ENCODE data around the gene MRPL52. TPM values are rescaled to one million over a fixed set of nuclear protein-coding genes. Genes with fewer than 3 reads are reported as not detected.
A peak's percentile ranks its signal among the peaks of the same experiment; 100 is the strongest.

The MRPL52 gene
- total and polyA plus RNA-seq, 2 of the 13 experiments (the other 11 are each of a cell fraction or from before 2014, with no cell fraction given), result 118 to 329 TPM

DNA sequence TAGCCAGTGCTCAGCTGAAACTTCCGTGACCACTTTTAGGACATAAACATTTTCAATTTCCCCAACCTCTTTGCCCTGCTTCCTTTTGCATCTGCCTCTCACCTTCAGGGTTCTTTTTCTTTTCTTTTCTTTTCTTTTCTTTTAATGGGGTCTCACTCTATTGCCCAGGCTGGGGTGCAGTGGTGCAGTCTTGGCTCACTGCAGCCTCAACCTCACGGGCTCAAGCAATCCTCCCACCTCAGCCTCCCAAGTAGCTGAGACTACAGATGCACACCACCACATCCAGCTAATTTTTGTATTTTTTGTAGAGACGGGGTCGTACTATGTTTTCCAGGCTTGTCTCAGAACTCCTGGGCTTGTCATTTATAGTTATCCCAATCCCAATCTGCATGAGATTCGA, 37.2 kb downstream of the MRPL52 start:
- POLR2A ChIA-PET, result no interaction called here
- intact Hi-C loops (cut with micrococcal nuclease; ENCODE audit: unreplicated experiment) (no loop called here), in situ Hi-C loops (cut with HindIII; ENCODE audit: extremely low pct_ligation_motif_present, low pct_unique_long_range_greater_than_20kb) (no loop called here)
- H3K4me1 ChIP-seq (ENCODE audit: insufficient read depth, low read length), result peaks cover 34% of the 10 kb centered on the region
- no peak overlapping the region for H3K4me2 ChIP-seq (ENCODE audit: low read depth, low read length)
- H3K79me2 ChIP-seq (ENCODE audit: insufficient read depth, low read length), result no peaks in the 10 kb centered on the region
- TF ChIP-seq ZNF121 (CRISPR knock-in tag; IDR thresholded peaks at IDR 0.05), result peak; percentile 19; the same call in 1 of the 2 replicates
- no peak for TF ChIP-seq THAP11 (CRISPR knock-in tag; IDR thresholded peaks at IDR 0.05)
- TF ChIP-seq ZNF770 (CRISPR knock-in tag; IDR thresholded peaks at IDR 0.05), result 0 out of 2 replicates have a peak, but pooled peaks have one; percentile 16
- 58% methylated on average over 5 of the region's 5 CpGs for WGBS (ENCODE audit: low lambda C conversion rate)
- DNase-seq (ENCODE audit: low spot score) (no peak), FAIRE-seq (no peak), ATAC-seq (no peak)
- CTCF ChIA-PET (ENCODE audit: low intra/inter-chr PET ratio, low total read pairs), result no interaction called here
- no peaks in the 10 kb centered on the region for H4K20me1 ChIP-seq (ENCODE audit: insufficient read depth, low read length)
- H2AFZ ChIP-seq (ENCODE audit: low read length), result no peak overlapping the region
- no peaks in the 10 kb centered on the region for H3K36me3 ChIP-seq (replicated peaks in 1 of 2; ENCODE audit: control insufficient read depth in 1 of 2, insufficient read depth in 2 of 2, low read length in 2 of 2)
- H3K27me3 ChIP-seq (ENCODE audit: control insufficient read depth in 1 of 2, insufficient read depth in 2 of 2, low read length in 2 of 2), result no peaks in the 10 kb centered on the region; a peak in 1 of 5 replicates
- no peaks in the 10 kb centered on the region for H3K9me3 ChIP-seq (ENCODE audit: low read length)
- no TSS peak for BruUV-seq (replicated peaks)
- no peak overlapping the region for H3K27ac ChIP-seq (ENCODE audit: extremely low read length, insufficient read depth, low read length)
- H3K4me3 ChIP-seq (replicated peaks in 1 of 3; ENCODE audit: insufficient read depth in 1 of 3, low read depth in 2 of 3, low read length in 3 of 3), result no peak overlapping the region
- no peak overlapping the region for H3K9ac ChIP-seq (ENCODE audit: insufficient read depth, low read depth, low read length)

DNA sequence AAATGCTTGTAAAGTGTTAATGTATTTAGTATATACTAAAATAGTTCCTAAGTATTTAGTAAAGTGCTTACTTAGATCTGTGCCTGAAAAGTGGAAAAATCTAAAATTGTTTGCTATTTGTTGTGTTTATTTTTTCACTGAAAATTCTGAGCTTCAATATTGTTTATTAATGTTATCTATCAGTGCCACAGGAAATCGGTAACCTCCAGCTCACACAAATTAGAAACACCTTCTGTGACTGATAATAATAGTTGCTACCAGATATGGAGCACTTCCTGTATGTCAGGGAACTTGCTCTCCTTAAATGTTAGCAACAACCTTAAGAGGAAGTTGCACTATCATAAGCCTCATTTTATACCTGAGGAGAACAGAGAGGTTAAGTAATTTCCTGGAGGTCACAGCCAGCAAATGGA, 41.1 kb downstream of the MRPL52 start:
- H2AFZ ChIP-seq (ENCODE audit: low read length), result peak overlapping the region; percentile 49
- H3K9me3 ChIP-seq (ENCODE audit: low read length), result no peaks in the 10 kb centered on the region
- H3K9ac ChIP-seq (ENCODE audit: insufficient read depth, low read depth, low read length), result peak overlapping the region; percentile 76
- POLR2A ChIA-PET, result interaction anchor here (0.8 to 4.4 kb wide), 34 partner anchors 9 to 1244 kb away, joined by 3 to 53 read pairs (median 6); partner anchors contain the start of genes ACIN1, AJUBA, C14orf119 and DAD1
- BruUV-seq (replicated peaks), result no TSS peak
- no peaks in the 10 kb centered on the region; a peak in 1 of 5 replicates for H3K27me3 ChIP-seq (ENCODE audit: control insufficient read depth in 1 of 2, insufficient read depth in 2 of 2, low read length in 2 of 2)
- peak overlapping the region; percentile 95 for H3K4me2 ChIP-seq (ENCODE audit: low read depth, low read length)
- peaks cover 7 to 11% of the 10 kb centered on the region in 2 experiments; a peak in 4 of 5 replicates for H3K36me3 ChIP-seq (replicated peaks in 1 of 2; ENCODE audit: control insufficient read depth in 1 of 2, insufficient read depth in 2 of 2, low read length in 2 of 2)
- no peaks in the 10 kb centered on the region for H3K79me2 ChIP-seq (ENCODE audit: insufficient read depth, low read length)
- CTCF ChIA-PET (ENCODE audit: low intra/inter-chr PET ratio, low total read pairs), result interaction anchor here (2.6 to 3.1 kb wide), 2 partner anchors 18 to 30 kb away, joined by 11 to 46 read pairs; no protein-coding TSS in a partner anchor
- no peaks in the 10 kb centered on the region for H4K20me1 ChIP-seq (ENCODE audit: insufficient read depth, low read length)
- H3K4me1 ChIP-seq (ENCODE audit: insufficient read depth, low read length), result peaks cover 35% of the 10 kb centered on the region
- intact Hi-C loops (cut with micrococcal nuclease; ENCODE audit: unreplicated experiment) (loop anchor here (1.0 to 5.0 kb wide), 5 partner anchors 18 to 111 kb away; partner anchors contain the start of genes AJUBA, OXA1L and PRMT5), in situ Hi-C loops (cut with HindIII; ENCODE audit: extremely low pct_ligation_motif_present, low pct_unique_long_range_greater_than_20kb) (no loop called here)
- H3K27ac ChIP-seq (ENCODE audit: extremely low read length, insufficient read depth, low read length), result peak overlapping the region; percentile 85
- 0% methylated on average over 1 of the region's 1 CpG for WGBS (ENCODE audit: low lambda C conversion rate)
- peak overlapping the region; percentile 66 to 93 (median 82) for H3K4me3 ChIP-seq (replicated peaks in 1 of 3; ENCODE audit: insufficient read depth in 1 of 3, low read depth in 2 of 3, low read length in 3 of 3)
- ATAC-seq (peak; percentile 0; the same call in 1 of the 3 replicates), FAIRE-seq (no peak), DNase-seq (ENCODE audit: low spot score) (no peak)
- no peak for TF ChIP-seq ZFP90 (CRISPR knock-in tag; IDR thresholded peaks at IDR 0.05; ENCODE audit: borderline replicate concordance)
- TF ChIP-seq, protein P1, sequence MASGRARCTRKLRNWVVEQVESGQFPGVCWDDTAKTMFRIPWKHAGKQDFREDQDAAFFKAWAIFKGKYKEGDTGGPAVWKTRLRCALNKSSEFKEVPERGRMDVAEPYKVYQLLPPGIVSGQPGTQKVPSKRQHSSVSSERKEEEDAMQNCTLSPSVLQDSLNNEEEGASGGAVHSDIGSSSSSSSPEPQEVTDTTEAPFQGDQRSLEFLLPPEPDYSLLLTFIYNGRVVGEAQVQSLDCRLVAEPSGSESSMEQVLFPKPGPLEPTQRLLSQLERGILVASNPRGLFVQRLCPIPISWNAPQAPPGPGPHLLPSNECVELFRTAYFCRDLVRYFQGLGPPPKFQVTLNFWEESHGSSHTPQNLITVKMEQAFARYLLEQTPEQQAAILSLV (CRISPR knock-in tag; IDR thresholded peaks at IDR 0.05; ENCODE audit: borderline replicate concordance), result no peak
- TF ChIP-seq LRRFIP1 (CRISPR knock-in tag; conservative IDR thresholded peaks at IDR 0.05), result no peak
- TF ChIP-seq, protein P2, sequence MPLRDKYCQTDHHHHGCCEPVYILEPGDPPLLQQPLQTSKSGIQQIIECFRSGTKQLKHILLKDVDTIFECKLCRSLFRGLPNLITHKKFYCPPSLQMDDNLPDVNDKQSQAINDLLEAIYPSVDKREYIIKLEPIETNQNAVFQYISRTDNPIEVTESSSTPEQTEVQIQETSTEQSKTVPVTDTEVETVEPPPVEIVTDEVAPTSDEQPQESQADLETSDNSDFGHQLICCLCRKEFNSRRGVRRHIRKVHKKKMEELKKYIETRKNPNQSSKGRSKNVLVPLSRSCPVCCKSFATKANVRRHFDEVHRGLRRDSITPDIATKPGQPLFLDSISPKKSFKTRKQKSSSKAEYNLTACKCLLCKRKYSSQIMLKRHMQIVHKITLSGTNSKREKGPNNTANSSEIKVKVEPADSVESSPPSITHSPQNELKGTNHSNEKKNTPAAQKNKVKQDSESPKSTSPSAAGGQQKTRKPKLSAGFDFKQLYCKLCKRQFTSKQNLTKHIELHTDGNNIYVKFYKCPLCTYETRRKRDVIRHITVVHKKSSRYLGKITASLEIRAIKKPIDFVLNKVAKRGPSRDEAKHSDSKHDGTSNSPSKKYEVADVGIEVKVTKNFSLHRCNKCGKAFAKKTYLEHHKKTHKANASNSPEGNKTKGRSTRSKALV (CRISPR knock-in tag; IDR thresholded peaks at IDR 0.05), result no peak

All from HepG2 (cell line).